Nephron (organoid): ENCODE results near the gene ANKRD13B.
A peak's percentile ranks its signal among the peaks of the same experiment; 100 is the strongest.

Source experiments
- H3K27ac Mint-ChIP-seq, 3 experiments: 2 replicates each; pipeline ENCODE4 v1.8.0; 2020; ENCODE audit warnings: mixed read lengths in 3 of 3, mild to moderate bottlenecking in 2 of 3, moderate library complexity in 1 of 3
- H3K27me3 Mint-ChIP-seq: 2 replicates; pipeline ENCODE4 v1.8.0; 2021; ENCODE audit warnings: low read depth, mild to moderate bottlenecking, moderate library complexity, mixed read lengths
- H3K36me3 Mint-ChIP-seq: 2 replicates; pipeline ENCODE4 v1.8.0; 2020; ENCODE audit warnings: low read depth, mixed read lengths
- H3K4me1 Mint-ChIP-seq: 2 replicates; pipeline ENCODE4 v1.8.0; 2020; ENCODE audit warnings: mixed read lengths
- H3K4me3 Mint-ChIP-seq, 3 experiments: 2 replicates each; pipeline ENCODE4 v1.8.0; 2020; ENCODE audit warnings: mild to moderate bottlenecking in 3 of 3, mixed read lengths in 3 of 3, moderate library complexity in 2 of 3
- H3K9me3 Mint-ChIP-seq: 2 replicates; pipeline ENCODE4 v1.8.0; 2020; ENCODE audit warnings: mixed read lengths
- CTCF ChIP-seq, 3 experiments: fragments of 200-600 bp; sonication (generic); IDR thresholded peaks; one replicate each; pipeline ENCODE4 v1.5.0; 2021; ENCODE audit warnings: antibody characterized with exemption in 3 of 3; ENCODE audit not compliant: unreplicated experiment in 3 of 3

ANKRD13B gene

GRCh38 chr17:29616300-29617048 is 23.5 kb downstream of the ANKRD13B start:
- H3K9me3 Mint-ChIP-seq, result no peaks in the 10 kb centered on the region
- peak overlapping the region; percentile 80 to 87 (median 84) for H3K4me3 Mint-ChIP-seq
- peaks cover 26% of the 10 kb centered on the region for H3K4me1 Mint-ChIP-seq
- peaks cover 3% of the 10 kb centered on the region for H3K36me3 Mint-ChIP-seq
- TF ChIP-seq CTCF (IDR thresholded peaks at IDR 0.05; ENCODE audit: unreplicated experiment in 3 of 3), result no peak
- H3K27ac Mint-ChIP-seq, result no peak overlapping the region
- H3K27me3 Mint-ChIP-seq, result peaks cover 74% of the 10 kb centered on the region

- H3K27ac Mint-ChIP-seq, result no peak overlapping the region
- peaks cover 80% of the 10 kb centered on the region for H3K27me3 Mint-ChIP-seq
- peak overlapping the region; percentile 53 to 80 (median 67) for H3K4me3 Mint-ChIP-seq
- H3K9me3 Mint-ChIP-seq, result no peaks in the 10 kb centered on the region
- peaks cover 3% of the 10 kb centered on the region for H3K36me3 Mint-ChIP-seq
- peak; percentile 31 to 51 (median 39) for TF ChIP-seq CTCF (IDR thresholded peaks at IDR 0.05; ENCODE audit: unreplicated experiment in 3 of 3)
- peaks cover 31% of the 10 kb centered on the region for H3K4me1 Mint-ChIP-seq
These were observed 24.2 kb downstream of the ANKRD13B start for GRCh38 chr17:29617125-29617480.

GRCh38 chr17:29617481-29618271 is 24.7 kb downstream of the ANKRD13B start:
- no peak overlapping the region for H3K27ac Mint-ChIP-seq
- TF ChIP-seq CTCF (IDR thresholded peaks at IDR 0.05; ENCODE audit: unreplicated experiment in 3 of 3), result peak; percentile 33 to 57 (median 56)
- H3K27me3 Mint-ChIP-seq, result peaks cover 86% of the 10 kb centered on the region
- H3K9me3 Mint-ChIP-seq, result no peaks in the 10 kb centered on the region
- H3K4me3 Mint-ChIP-seq, result peak overlapping the region in 2 of 3 experiments; percentile 16 to 80
- H3K4me1 Mint-ChIP-seq, result peaks cover 31% of the 10 kb centered on the region
- peaks cover 3% of the 10 kb centered on the region for H3K36me3 Mint-ChIP-seq

GRCh38 chr17:29618272-29619065 is 25.5 kb downstream of the ANKRD13B start:
- no peak overlapping the region for H3K4me3 Mint-ChIP-seq
- H3K27me3 Mint-ChIP-seq, result peaks cover 92% of the 10 kb centered on the region
- H3K27ac Mint-ChIP-seq, result no peak overlapping the region
- peaks cover 31% of the 10 kb centered on the region for H3K4me1 Mint-ChIP-seq
- peaks cover 3% of the 10 kb centered on the region for H3K36me3 Mint-ChIP-seq
- H3K9me3 Mint-ChIP-seq, result no peaks in the 10 kb centered on the region
- peak in 1 of 3 experiments; percentile 5 for TF ChIP-seq CTCF (IDR thresholded peaks at IDR 0.05; ENCODE audit: unreplicated experiment in 3 of 3)

GRCh38 chr17:29619251-29619650 is 26.3 kb downstream of the ANKRD13B start:
- H3K27me3 Mint-ChIP-seq, result peaks cover 97% of the 10 kb centered on the region
- H3K9me3 Mint-ChIP-seq, result no peaks in the 10 kb centered on the region
- peak overlapping the region in 1 of 3 experiments; percentile 24 for H3K4me3 Mint-ChIP-seq
- H3K36me3 Mint-ChIP-seq, result no peaks in the 10 kb centered on the region
- peaks cover 31% of the 10 kb centered on the region for H3K4me1 Mint-ChIP-seq
- no peak overlapping the region for H3K27ac Mint-ChIP-seq
- peak in 1 of 3 experiments; percentile 27 for TF ChIP-seq CTCF (IDR thresholded peaks at IDR 0.05; ENCODE audit: unreplicated experiment in 3 of 3)
